ENCODE results near the gene PKIG. TPM values are rescaled to one million over a fixed set of nuclear protein-coding genes. Genes with fewer than 3 reads are reported as not detected.

The PKIG gene
- total RNA-seq, 4 donors from 2014 or later = 305 to 398 (median 357) TPM

- H3K9me3 ChIP-seq = no peaks in the 10 kb centered on the region
- H3K4me3 ChIP-seq = no peak overlapping the region
- 86% methylated on average over 4 of the region's 4 CpGs for WGBS
- no peak for TF ChIP-seq EP300 (IDR thresholded peaks at IDR 0.05)
- no peak for TF ChIP-seq POLR2AphosphoS5 (IDR thresholded peaks at IDR 0.05)
- no peak for TF ChIP-seq POLR2A (IDR thresholded peaks at IDR 0.05; ENCODE audit: low read depth)
- no peak for TF ChIP-seq CTCF (IDR thresholded peaks at IDR 0.05)
- peak overlapping the region in 1 of 4 donors; percentile 10 for H3K27ac ChIP-seq (replicated peaks in 1 of 4)
- H3K4me1 ChIP-seq = peaks cover 35 to 60% (median 36%) of the 10 kb centered on the region in 4 donors
- intact Hi-C loops (cut with DNase I) = no loop called here
- H3K27me3 ChIP-seq = no peaks in the 10 kb centered on the region
- DNase-seq (ENCODE audit: extremely low spot score) = no peak
- peaks cover 6 to 31% (median 15%) of the 10 kb centered on the region in 4 donors for H3K36me3 ChIP-seq
These were observed 53.5 kb downstream of the PKIG start for GRCh38 chr20:44635877-44636276.

- DNase-seq (ENCODE audit: extremely low spot score) = no peak
- TF ChIP-seq EP300 (IDR thresholded peaks at IDR 0.05) = no peak
- TF ChIP-seq POLR2AphosphoS5 (IDR thresholded peaks at IDR 0.05) = no peak
- TF ChIP-seq POLR2A (IDR thresholded peaks at IDR 0.05; ENCODE audit: low read depth) = no peak
- no peak for TF ChIP-seq CTCF (IDR thresholded peaks at IDR 0.05)
- Histone ChIP-seq H3K27me3 (no peaks in the 10 kb centered on the region), H3K4me3 (no peak overlapping the region), H3K27ac (replicated peaks in 1 of 4) (peak overlapping the region; percentile 35 to 48 (median 40)), H3K36me3 (peaks cover 6 to 31% (median 15%) of the 10 kb centered on the region in 4 donors), H3K9me3 (no peaks in the 10 kb centered on the region), H3K4me1 (peaks cover 42 to 67% (median 42%) of the 10 kb centered on the region in 4 donors)
- WGBS = 82% methylated on average over 5 of the region's 5 CpGs
- intact Hi-C loops (cut with DNase I) = no loop called here
These were observed 54.7 kb downstream of the PKIG start for GRCh38 chr20:44637042-44637441.

- Histone ChIP-seq H3K4me3 (no peak overlapping the region), H3K9me3 (no peaks in the 10 kb centered on the region), H3K4me1 (peaks cover 42 to 67% (median 44%) of the 10 kb centered on the region in 4 donors), H3K36me3 (peaks cover 6 to 31% (median 15%) of the 10 kb centered on the region in 4 donors), H3K27ac (replicated peaks in 1 of 4) (peak overlapping the region; percentile 37 to 58 (median 43)), H3K27me3 (no peaks in the 10 kb centered on the region)
- DNase-seq (ENCODE audit: extremely low spot score) = no peak
- TF ChIP-seq POLR2AphosphoS5 (IDR thresholded peaks at IDR 0.05) (peak in 1 of 2 donors; percentile 47), CTCF (IDR thresholded peaks at IDR 0.05) (no peak), POLR2A (IDR thresholded peaks at IDR 0.05; ENCODE audit: low read depth) (no peak), EP300 (IDR thresholded peaks at IDR 0.05) (no peak)
- intact Hi-C loops (cut with DNase I) = no loop called here
- 61% methylated on average over 10 of the region's 11 CpGs for WGBS
These were observed 55.4 kb downstream of the PKIG start for GRCh38 chr20:44637522-44638372.

- TF ChIP-seq CTCF (IDR thresholded peaks at IDR 0.05) (no peak), POLR2A (IDR thresholded peaks at IDR 0.05; ENCODE audit: low read depth) (no peak), POLR2AphosphoS5 (IDR thresholded peaks at IDR 0.05) (no peak), EP300 (IDR thresholded peaks at IDR 0.05) (no peak)
- H3K4me3 ChIP-seq = no peak overlapping the region
- no peaks in the 10 kb centered on the region for H3K27me3 ChIP-seq
- no peaks in the 10 kb centered on the region for H3K9me3 ChIP-seq
- WGBS = 93% methylated on average over 2 of the region's 2 CpGs
- peaks cover 49 to 63% (median 54%) of the 10 kb centered on the region in 4 donors for H3K4me1 ChIP-seq
- intact Hi-C loops (cut with DNase I) = no loop called here
- H3K36me3 ChIP-seq = peaks cover 0 to 11% (median 3%) of the 10 kb centered on the region in 4 donors
- H3K27ac ChIP-seq (replicated peaks in 1 of 4) = no peak overlapping the region
- DNase-seq (ENCODE audit: extremely low spot score) = no peak
These were observed 58.1 kb downstream of the PKIG start for GRCh38 chr20:44640522-44640921.

All from esophagus muscularis mucosa (tissue), 4 donors.